GM12865 (cell line): ENCODE data around the gene WASF3.

Experiments
- DNase-seq: peaks from one replicate; pipeline ENCODE4 v3.0.0; 2010; ENCODE audit warnings: low read depth
- H3K4me3 ChIP-seq: 2 replicates; pipeline ENCODE4 v1.5.1; 2011; ENCODE audit warnings: mild to moderate bottlenecking, low read depth, low read length, control low read depth
- TF ChIP-seq, protein P1 (sequence below): IDR thresholded peaks from 2 replicates; pipeline ENCODE4 v1.5.1; 2011; ENCODE audit warnings: low read length, control low read depth, low read depth, inconsistent platforms; ENCODE audit not compliant: insufficient read depth; ENCODE audit errors: missing control alignments

WASF3 gene

DNA sequence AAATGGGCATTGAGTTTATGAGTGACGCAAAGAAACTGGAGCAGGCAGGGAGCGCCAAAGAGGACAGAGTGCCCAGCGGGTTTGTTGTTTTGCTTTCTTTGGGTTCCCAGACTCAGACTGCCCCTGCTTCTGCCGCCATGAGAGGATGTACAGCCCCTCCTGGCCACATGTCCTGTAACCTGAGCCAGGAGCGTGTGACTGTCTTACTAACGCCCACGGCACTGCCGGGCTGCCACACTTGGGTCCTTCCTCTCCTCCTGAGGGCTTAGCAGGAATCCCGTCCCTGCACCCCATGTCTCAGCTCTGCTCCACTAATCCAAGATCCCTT, 122.6 kb downstream of the WASF3 start:
- no peak for DNase-seq
- TF ChIP-seq, protein P1, sequence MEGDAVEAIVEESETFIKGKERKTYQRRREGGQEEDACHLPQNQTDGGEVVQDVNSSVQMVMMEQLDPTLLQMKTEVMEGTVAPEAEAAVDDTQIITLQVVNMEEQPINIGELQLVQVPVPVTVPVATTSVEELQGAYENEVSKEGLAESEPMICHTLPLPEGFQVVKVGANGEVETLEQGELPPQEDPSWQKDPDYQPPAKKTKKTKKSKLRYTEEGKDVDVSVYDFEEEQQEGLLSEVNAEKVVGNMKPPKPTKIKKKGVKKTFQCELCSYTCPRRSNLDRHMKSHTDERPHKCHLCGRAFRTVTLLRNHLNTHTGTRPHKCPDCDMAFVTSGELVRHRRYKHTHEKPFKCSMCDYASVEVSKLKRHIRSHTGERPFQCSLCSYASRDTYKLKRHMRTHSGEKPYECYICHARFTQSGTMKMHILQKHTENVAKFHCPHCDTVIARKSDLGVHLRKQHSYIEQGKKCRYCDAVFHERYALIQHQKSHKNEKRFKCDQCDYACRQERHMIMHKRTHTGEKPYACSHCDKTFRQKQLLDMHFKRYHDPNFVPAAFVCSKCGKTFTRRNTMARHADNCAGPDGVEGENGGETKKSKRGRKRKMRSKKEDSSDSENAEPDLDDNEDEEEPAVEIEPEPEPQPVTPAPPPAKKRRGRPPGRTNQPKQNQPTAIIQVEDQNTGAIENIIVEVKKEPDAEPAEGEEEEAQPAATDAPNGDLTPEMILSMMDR: no peak
- H3K4me3 ChIP-seq: no peak overlapping the region

DNA sequence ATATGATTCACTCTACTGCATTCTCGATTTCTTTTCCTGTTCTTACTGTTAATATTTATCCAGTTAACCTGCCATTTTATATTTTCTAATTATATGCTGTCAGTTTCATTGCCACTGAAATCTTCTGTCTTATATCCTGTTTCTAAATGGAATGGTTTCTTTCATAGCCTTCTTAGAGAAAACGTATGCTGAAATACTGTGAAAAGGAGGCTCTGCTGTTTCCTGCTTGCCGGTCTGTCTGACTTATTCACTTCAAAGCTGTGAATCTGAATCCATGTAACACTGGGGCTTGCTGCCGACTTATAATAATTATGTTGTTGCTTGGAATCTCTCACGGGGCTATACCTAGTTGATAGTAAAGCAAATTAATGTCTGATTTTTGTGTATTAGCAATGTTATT, 123.1 kb downstream of the WASF3 start:
- TF ChIP-seq, protein P1: no peak
- no peak for DNase-seq
- no peak overlapping the region for H3K4me3 ChIP-seq

DNA sequence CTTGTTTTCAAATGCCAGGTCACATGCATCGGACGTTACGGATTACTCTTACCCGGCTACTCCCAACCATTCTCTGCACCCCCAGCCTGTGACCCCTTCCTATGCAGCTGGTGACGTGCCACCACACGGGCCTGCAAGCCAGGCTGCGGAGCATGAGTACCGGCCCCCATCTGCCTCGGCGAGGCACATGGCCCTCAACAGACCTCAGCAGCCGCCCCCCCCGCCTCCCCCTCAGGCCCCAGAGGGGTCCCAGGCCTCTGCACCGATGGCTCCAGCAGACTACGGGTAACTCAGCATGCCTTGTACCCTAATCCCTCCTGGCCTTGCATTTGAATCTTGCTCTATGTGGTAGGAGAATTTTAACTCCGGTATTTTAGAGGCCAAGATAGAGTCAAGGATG, 123.6 kb downstream of the WASF3 start:
- TF ChIP-seq, protein P1: no peak
- H3K4me3 ChIP-seq: no peak overlapping the region
- no peak for DNase-seq

DNA sequence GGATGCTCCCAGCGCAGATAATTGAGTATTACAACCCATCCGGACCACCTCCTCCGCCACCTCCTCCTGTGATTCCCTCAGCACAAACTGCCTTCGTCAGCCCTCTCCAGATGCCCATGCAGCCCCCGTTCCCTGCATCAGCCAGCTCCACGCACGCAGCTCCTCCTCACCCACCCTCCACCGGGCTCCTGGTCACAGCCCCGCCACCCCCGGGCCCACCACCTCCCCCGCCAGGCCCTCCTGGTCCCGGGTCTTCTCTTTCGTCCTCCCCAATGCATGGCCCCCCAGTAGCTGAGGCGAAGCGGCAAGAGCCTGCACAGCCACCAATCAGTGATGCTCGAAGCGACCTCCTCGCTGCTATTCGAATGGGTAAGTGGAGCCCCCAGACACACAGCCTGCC, 125.1 kb downstream of the WASF3 start:
- TF ChIP-seq, protein P1: no peak

DNA sequence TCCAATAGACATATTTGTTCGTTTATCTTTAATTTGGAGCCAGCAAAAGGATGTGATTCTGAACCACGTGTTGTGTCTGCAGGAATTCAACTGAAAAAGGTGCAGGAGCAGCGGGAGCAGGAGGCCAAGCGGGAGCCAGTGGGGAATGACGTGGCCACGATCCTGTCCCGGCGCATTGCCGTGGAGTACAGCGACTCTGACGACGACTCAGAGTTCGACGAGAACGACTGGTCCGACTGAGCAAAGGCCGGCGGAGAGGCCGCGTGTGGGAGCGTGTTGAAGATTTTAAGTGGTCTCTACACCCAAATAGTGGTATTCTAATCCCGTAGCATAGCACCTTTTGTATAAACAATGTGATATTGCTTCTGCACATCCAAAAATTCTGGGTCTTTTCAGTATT, 128.1 kb downstream of the WASF3 start:
- DNase-seq: no peak
- TF ChIP-seq, protein P1: no peak
- no peak overlapping the region for H3K4me3 ChIP-seq

More for the DNA sequence above, 125.1 kb downstream of the WASF3 start:
- DNase-seq: no peak
- no peak overlapping the region for H3K4me3 ChIP-seq

DNA sequence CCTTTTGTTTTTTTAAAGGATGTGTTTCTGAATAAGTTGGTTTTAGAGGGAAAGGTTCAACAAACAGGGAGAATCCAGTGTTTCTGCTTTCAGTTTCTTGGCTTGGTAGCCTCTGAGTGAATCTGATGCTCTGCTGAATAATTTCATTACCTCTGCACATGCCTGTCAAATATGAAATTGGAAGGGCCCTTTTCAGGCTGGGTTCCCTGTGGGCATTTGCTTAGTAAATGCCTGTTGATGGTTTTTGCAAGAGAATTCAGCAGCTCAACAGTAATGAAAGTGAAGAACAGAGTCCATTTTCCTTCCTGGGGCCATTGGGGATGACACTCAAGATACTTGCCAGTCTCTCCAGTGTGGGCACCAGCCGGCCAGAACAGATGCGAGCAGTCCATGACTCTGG, 128.8 kb downstream of the WASF3 start:
- no peak overlapping the region for H3K4me3 ChIP-seq
- DNase-seq: no peak
- TF ChIP-seq, protein P1: no peak

DNA sequence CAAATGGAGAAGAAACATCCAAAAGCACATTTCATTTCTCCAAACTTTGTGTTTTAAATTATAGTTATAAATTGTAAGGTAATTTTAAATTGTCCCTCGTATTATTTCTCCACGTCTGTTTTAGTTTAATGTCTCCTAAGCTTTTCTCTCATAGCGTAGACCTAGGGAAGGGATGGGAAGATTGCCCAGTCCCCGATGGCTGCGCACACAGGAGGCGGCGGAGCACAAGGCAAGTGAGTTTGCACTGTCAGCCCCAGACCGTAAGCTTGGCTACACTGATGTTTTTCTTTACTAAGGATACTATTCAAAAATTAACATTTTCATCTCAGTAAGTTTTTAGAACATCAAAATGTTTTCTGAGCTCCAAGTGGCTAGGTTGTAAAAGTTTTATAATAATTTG, 130.8 kb downstream of the WASF3 start:
- H3K4me3 ChIP-seq: no peak overlapping the region
- no peak for DNase-seq
- TF ChIP-seq, protein P1: no peak
